HG02943 (cell line): Measurements from ENCODE around the gene CAPNS1.
"Not testable (repeated sequence)": the region's sequence is repeated elsewhere in the genome, so short reads cannot be mapped to it uniquely, and the experiment has no call there.

Experiments
- ATAC-seq: cut with Tn5 transposase; IDR thresholded peaks from one replicate; pipeline ENCODE4 v1.9.1; 2021; ENCODE audit warnings: mild to moderate bottlenecking, low read depth, moderate library complexity; ENCODE audit not compliant: unreplicated experiment

CAPNS1 gene

GRCh38 chr19:36113894-36114720, 25.8 kb upstream of the CAPNS1 start:
- peak; percentile 4 for ATAC-seq

- peak; percentile 68 for ATAC-seq
Observed at GRCh38 chr19:36114721-36115452, 25.0 kb upstream of the CAPNS1 start, which contains the start of gene POLR2I. POLR2I (minus strand) TSS chr19:36114875; CDS start chr19:36114856, 19 bp downstream.

- ATAC-seq = peak; percentile 32
Observed at GRCh38 chr19:36115453-36116343, 24.2 kb upstream of the CAPNS1 start, which contains the start of gene TBCB. TBCB (plus strand) TSS chr19:36115468; CDS start chr19:36115561, 93 bp downstream.

- ATAC-seq = no peak
Observed at GRCh38 chr19:36116344-36116637, 23.6 kb upstream of the CAPNS1 start.

- ATAC-seq = no peak
Observed at GRCh38 chr19:36120092-36120983, 19.5 kb upstream of the CAPNS1 start.

- ATAC-seq = no peak
Observed at GRCh38 chr19:36120984-36121358, 18.9 kb upstream of the CAPNS1 start.

- ATAC-seq = no peak
Observed at GRCh38 chr19:36121486-36122124, 18.3 kb upstream of the CAPNS1 start.

GRCh38 chr19:36125557-36125956, 14.3 kb upstream of the CAPNS1 start:
- ATAC-seq = no peak

GRCh38 chr19:36128392-36128736, 11.5 kb upstream of the CAPNS1 start:
- no peak for ATAC-seq

- ATAC-seq = not testable (repeated sequence)
Observed at GRCh38 chr19:36131221-36131620, 8.6 kb upstream of the CAPNS1 start.

GRCh38 chr19:36134867-36135266, 5.0 kb upstream of the CAPNS1 start:
- not testable (repeated sequence) for ATAC-seq

- ATAC-seq = no peak
Observed at GRCh38 chr19:36136964-36137686, 2.7 kb upstream of the CAPNS1 start.

- no peak for ATAC-seq
Observed at GRCh38 chr19:36139120-36139472, 770 bp upstream of the CAPNS1 start.

GRCh38 chr19:36140304-36141038, 605 bp downstream of the CAPNS1 start:
- ATAC-seq = no peak

- no peak for ATAC-seq
Observed at GRCh38 chr19:36141039-36141927, 1.4 kb downstream of the CAPNS1 start.

- ATAC-seq = no peak
Observed at GRCh38 chr19:36142046-36142445, 2.2 kb downstream of the CAPNS1 start.

GRCh38 chr19:36142496-36142895, 2.6 kb downstream of the CAPNS1 start:
- ATAC-seq = no peak
